Common myeloid progenitor, CD34-positive (primary cell): ENCODE data around the gene CASZ1.

ENCODE experiments used
- CTCF ChIA-PET: fragments of 350-600 bp; sonication (Branson Sonifier 250); formaldehyde crosslinking; loops from one replicate; lab custom pipeline; 2021; ENCODE audit warnings: antibody characterized with exemption; lab: Charles Lee
- POLR2A ChIA-PET: fragments of 350-600 bp; sonication (Branson Sonifier 250); formaldehyde crosslinking; loops from one replicate; lab custom pipeline; 2021; ENCODE audit warnings: antibody characterized with exemption; lab: Charles Lee
- DNase-seq, 3 donors: peaks; one replicate each; pipeline versions ENCODE4 v3.0.0 to v3.0.0-alpha.2; 2013
- H3K27ac ChIP-seq, 2 experiments: 1 replicate in 1 of 2; 2 replicates in 1 of 2; pipeline ENCODE4 v1.7.0; 2013; ENCODE audit warnings: inconsistent platforms in 2 of 2, low read length in 2 of 2, mild to moderate bottlenecking in 2 of 2, low read depth in 1 of 2, moderate library complexity in 1 of 2; ENCODE audit not compliant: severe bottlenecking in 2 of 2, insufficient read depth in 1 of 2, poor library complexity in 1 of 2
- H3K27me3 ChIP-seq, 5 experiments: replicated peaks in 2 of 5; 1 replicate in 3 of 5; 2 replicates in 2 of 5; pipeline versions ENCODE4 v1.6.1 to v1.7.0; 2013; ENCODE audit warnings: low read length in 4 of 5, mild to moderate bottlenecking in 2 of 5, moderate library complexity in 2 of 5, inconsistent platforms in 1 of 5; ENCODE audit not compliant: insufficient read depth in 5 of 5, control insufficient read depth in 4 of 5
- H3K36me3 ChIP-seq, 4 experiments: 1 replicate in 2 of 4; 2 replicates in 2 of 4; pipeline versions ENCODE4 v1.6.1 to v1.7.0; 2013; ENCODE audit warnings: low read length in 3 of 4, control low read depth in 1 of 4, mild to moderate bottlenecking in 1 of 4; ENCODE audit not compliant: control insufficient read depth in 4 of 4, insufficient read depth in 4 of 4
- H3K4me1 ChIP-seq, 4 experiments: 1 replicate in 3 of 4; 2 replicates in 1 of 4; pipeline versions ENCODE4 v1.6.1 to v1.7.1; 2013; ENCODE audit warnings: low read length in 3 of 4, mild to moderate bottlenecking in 3 of 4, control low read depth in 1 of 4, inconsistent platforms in 1 of 4, moderate library complexity in 1 of 4; ENCODE audit not compliant: control insufficient read depth in 4 of 4, insufficient read depth in 4 of 4; ENCODE audit errors: control extremely low read depth in 1 of 4
- H3K4me3 ChIP-seq, 7 experiments: 1 replicate in 4 of 7; 2 replicates in 3 of 7; pipeline versions ENCODE4 v1.5.1 to v1.7.0; 2013; ENCODE audit warnings: mild to moderate bottlenecking in 7 of 7, low read length in 6 of 7, moderate library complexity in 6 of 7, inconsistent platforms in 2 of 7, low read depth in 2 of 7, control low read depth in 1 of 7; ENCODE audit not compliant: insufficient read depth in 4 of 7, control insufficient read depth in 1 of 7; ENCODE audit errors: extremely low read depth in 1 of 7
- H3K9me3 ChIP-seq, 5 experiments: 1 replicate in 4 of 5; 2 replicates in 1 of 5; pipeline versions ENCODE4 v1.6.1 to v1.7.1; 2013; ENCODE audit warnings: low read length in 4 of 5, mild to moderate bottlenecking in 2 of 5, inconsistent platforms in 1 of 5, low read depth in 1 of 5, moderate library complexity in 1 of 5; ENCODE audit not compliant: control insufficient read depth in 4 of 5, insufficient read depth in 2 of 5; ENCODE audit errors: control extremely low read depth in 1 of 5
- WGBS: methylation state at CpG from one replicate; pipeline ENCODE4 v1.1.5; 2013; ENCODE audit not compliant: insufficient coverage; 5-methylcytosine and 5-hydroxymethylcytosine counted together

The CASZ1 gene

DNA sequence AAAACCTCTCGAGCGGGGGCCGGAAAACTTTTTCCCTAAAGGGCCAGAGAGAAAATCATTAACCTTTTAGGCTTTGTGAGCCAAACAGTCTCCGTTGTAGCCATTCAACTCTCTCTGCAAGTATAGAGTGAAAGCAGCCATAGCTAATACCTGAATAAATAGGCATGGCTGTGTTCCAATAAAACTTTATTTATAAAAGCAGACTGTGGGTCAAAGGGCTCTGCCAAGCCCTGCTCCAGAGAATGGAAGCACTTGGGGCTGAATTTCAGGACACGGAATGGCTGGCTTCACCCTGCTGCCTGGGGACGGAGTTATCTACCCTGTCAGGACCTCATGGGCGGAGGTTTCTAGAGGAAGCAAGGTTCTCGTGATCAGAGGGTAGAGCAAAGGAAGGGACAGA, 92.7 kb downstream of the CASZ1 start:
- WGBS = 91% methylated on average over 8 of the region's 8 CpGs
- ChIA-PET POLR2A (no interaction called here), CTCF (no interaction called here)
- DNase-seq = no peak
- H3K36me3 ChIP-seq = no peaks in the 10 kb centered on the region
- no peaks in the 10 kb centered on the region for H3K9me3 ChIP-seq
- H3K27ac ChIP-seq = no peak overlapping the region
- peaks cover 0 to 7% (median 3%) of the 10 kb centered on the region in 4 experiments for H3K4me1 ChIP-seq
- no peak overlapping the region for H3K4me3 ChIP-seq
- H3K27me3 ChIP-seq = no peaks in the 10 kb centered on the region

- CTCF ChIA-PET = no interaction called here
- 98% methylated on average over 12 of the region's 14 CpGs for WGBS
These were observed 95.3 kb downstream of the CASZ1 start for GRCh38 chr1:10701145-10701544.

DNA sequence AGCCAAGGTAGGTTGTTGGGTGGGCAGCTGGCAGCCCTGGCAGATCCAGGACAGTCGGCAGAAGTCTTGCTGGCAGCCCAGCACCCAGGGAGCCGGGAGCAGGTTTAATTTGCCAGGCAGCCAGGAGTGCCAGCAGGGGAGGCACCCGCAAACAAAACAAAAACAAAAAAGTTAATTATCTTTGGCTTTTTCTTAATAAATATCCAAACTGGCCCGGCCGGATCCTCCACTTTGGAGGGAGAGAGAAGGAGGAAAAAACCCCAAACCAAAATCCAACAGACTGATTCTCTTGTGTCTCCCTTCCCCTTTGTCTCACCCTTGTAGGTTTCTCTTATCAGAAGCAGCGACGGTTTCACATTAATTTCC, 97.0 kb downstream of the CASZ1 start:
- 97% methylated on average over 5 of the region's 7 CpGs for WGBS
- Histone ChIP-seq H3K9me3 (no peaks in the 10 kb centered on the region), H3K27me3 (peaks cover 0 to 2% (median 0%) of the 10 kb centered on the region in 5 experiments), H3K36me3 (no peaks in the 10 kb centered on the region), H3K4me1 (peaks cover 0 to 12% (median 8%) of the 10 kb centered on the region in 4 experiments), H3K27ac (no peak overlapping the region), H3K4me3 (no peak overlapping the region)
- no peak for DNase-seq
- ChIA-PET POLR2A (no interaction called here), CTCF (no interaction called here)

More at GRCh38 chr1:10701145-10701544, 95.3 kb downstream of the CASZ1 start:
- no peaks in the 10 kb centered on the region for H3K27me3 ChIP-seq
- H3K9me3 ChIP-seq = no peaks in the 10 kb centered on the region
- no peaks in the 10 kb centered on the region for H3K36me3 ChIP-seq
- no peak overlapping the region for H3K27ac ChIP-seq
- POLR2A ChIA-PET = no interaction called here
- peaks cover 0 to 7% (median 2%) of the 10 kb centered on the region in 4 experiments for H3K4me1 ChIP-seq
- no peak for DNase-seq
- H3K4me3 ChIP-seq = no peak overlapping the region

DNA sequence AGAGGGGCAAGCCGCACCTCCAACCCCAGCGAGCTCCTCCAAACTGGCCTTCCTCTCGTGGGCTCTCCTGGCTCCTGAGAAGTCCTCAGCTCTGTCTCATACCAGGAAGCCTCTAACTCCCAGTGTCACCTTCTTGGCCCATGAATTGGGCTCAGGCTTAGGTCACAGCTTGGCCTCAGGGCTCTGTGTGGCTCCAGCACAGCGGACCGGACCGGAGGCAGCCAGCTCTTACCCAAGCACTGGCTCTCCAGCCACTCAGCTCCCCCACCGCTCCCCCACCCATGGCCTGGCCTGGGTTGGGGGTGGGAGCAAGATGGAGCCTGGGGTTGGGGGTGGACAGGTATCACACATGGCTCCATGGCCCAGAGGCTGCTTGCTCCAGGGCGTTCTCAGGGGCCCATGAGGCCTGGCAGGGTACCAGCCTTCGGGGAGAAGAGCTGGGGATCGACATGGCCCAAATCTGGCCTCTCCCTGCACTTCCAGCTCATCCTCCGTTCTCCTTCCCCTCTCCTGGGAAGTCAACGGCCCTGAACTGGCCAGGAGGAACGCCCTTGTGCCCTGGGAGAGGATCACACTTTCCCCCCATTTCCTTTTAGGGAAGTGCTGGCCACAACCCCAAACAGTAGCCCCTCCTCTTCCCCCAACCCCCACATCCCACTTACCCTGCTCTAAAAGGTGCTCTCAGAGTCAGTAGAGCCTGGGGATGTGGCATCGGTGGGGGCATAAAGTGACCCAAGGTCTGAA, 97.5 kb downstream of the CASZ1 start:
- Histone ChIP-seq H3K9me3 (no peaks in the 10 kb centered on the region), H3K27me3 (peaks cover 0 to 2% (median 0%) of the 10 kb centered on the region in 5 experiments), H3K4me1 (peaks cover 0 to 12% (median 8%) of the 10 kb centered on the region in 4 experiments), H3K36me3 (no peaks in the 10 kb centered on the region), H3K4me3 (no peak overlapping the region), H3K27ac (no peak overlapping the region)
- POLR2A ChIA-PET = no interaction called here
- 88% methylated on average over 7 of the region's 14 CpGs for WGBS
- CTCF ChIA-PET = no interaction called here
- peak in 2 of 3 donors; percentile 18 to 23 for DNase-seq

DNA sequence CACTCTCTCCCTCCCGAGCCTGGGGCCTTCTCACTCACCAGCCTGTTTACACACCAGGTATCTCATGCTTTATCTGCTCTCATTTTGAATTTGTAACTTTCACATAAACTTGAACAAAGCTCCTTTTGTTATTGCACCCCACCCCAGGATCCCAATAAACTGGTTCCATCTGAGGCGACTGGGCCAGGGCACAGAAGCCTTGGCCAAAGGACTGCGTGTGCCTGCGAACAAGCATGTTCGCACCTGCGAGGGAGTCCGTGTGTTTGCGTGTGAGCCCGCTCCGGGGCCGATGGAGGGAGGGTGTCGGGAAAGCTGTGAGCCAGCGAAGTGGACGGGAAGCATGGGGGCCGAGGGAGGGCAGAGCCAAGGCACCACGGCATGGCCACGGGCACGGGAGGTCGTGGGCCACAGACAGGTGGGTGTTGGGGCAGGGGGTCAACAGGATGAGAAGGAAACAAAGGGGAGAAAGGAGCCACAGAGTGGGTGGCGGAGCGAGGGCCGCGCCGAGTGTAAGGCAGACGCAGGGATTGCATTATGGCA, 98.8 kb downstream of the CASZ1 start:
- H3K4me3 ChIP-seq = no peak overlapping the region
- no peaks in the 10 kb centered on the region for H3K9me3 ChIP-seq
- CTCF ChIA-PET = no interaction called here
- WGBS = 96% methylated on average over 25 of the region's 25 CpGs
- no peak overlapping the region for H3K27ac ChIP-seq
- POLR2A ChIA-PET = no interaction called here
- H3K4me1 ChIP-seq = peaks cover 0 to 20% (median 14%) of the 10 kb centered on the region in 4 experiments
- H3K36me3 ChIP-seq = no peaks in the 10 kb centered on the region
- H3K27me3 ChIP-seq = peaks cover 0 to 2% (median 0%) of the 10 kb centered on the region in 5 experiments
- no peak for DNase-seq

DNA sequence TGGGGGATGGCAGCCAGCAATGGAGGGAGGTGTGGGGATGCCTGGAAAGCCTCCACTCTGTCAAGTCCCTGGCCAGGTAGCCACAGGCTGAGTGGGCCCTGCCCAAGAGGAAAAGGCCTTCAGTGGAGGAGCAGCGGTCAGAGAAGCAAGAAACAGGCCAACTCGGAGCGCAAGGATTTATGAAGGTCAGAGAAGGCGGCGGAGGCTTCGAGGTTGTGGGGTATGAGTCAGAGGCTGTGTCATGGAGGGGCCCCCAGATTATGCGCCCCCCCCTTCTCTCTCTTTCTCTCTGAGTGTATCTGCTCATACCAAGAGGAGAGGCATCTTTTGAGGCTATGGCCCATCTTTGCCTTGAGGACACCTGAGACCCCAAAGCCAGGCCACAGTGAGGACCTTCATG, 99.5 kb downstream of the CASZ1 start:
- WGBS = 100% methylated on average over 7 of the region's 7 CpGs
- H3K9me3 ChIP-seq = no peaks in the 10 kb centered on the region
- H3K4me1 ChIP-seq = peaks cover 0 to 24% (median 17%) of the 10 kb centered on the region in 4 experiments
- ChIA-PET POLR2A (no interaction called here), CTCF (no interaction called here)
- H3K27me3 ChIP-seq = peaks cover 0 to 2% (median 0%) of the 10 kb centered on the region in 5 experiments
- H3K36me3 ChIP-seq = no peaks in the 10 kb centered on the region
- no peak for DNase-seq
- H3K4me3 ChIP-seq = no peak overlapping the region
- H3K27ac ChIP-seq = no peak overlapping the region
